HS-5 (cell line): Measurements from ENCODE around the gene MEGF9.

Experiments
- DNase-seq: peaks from one replicate; pipeline ENCODE4 v3.0.0-alpha.2; 2012; ENCODE audit warnings: low read depth

Gene MEGF9

DNA sequence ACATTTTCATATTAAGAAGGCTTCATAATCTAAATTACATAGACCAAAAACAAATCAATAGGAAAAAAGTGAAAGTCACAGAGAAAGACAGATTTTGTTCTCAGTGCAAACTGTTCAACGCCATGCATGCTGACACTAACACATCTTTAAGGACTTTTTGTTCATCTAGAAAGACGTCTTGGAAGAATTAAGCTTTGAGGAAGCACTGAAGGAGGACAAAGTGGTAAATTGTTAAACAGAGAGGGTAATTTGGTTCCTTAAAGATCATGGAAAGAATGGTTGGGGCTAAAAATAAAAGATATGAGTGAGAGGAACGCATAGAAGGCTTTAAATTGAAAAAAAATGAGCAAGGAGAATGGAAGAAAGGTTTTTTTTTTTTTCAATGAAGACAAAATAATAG lies 9.1 kb downstream of the MEGF9 start:
- no peak for DNase-seq

DNA sequence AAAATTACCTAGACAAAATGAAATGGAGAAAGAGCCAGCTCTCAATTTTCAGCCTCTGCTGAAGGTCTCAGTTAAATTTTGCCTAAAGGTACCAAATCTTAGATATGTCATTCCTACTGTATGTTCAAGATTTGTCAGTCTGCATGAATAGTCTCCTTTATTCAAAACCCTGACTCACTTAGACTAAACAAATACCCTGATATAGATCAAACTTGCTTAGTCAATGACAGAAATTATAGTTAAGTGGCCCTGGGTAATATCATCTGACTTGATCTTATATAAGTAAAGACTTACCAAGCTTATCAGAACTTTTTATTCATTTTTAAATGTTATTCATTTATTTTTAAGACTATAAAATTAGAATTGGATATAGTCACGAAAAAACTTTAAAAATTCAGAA lies 12.2 kb downstream of the MEGF9 start:
- DNase-seq = no peak

DNA sequence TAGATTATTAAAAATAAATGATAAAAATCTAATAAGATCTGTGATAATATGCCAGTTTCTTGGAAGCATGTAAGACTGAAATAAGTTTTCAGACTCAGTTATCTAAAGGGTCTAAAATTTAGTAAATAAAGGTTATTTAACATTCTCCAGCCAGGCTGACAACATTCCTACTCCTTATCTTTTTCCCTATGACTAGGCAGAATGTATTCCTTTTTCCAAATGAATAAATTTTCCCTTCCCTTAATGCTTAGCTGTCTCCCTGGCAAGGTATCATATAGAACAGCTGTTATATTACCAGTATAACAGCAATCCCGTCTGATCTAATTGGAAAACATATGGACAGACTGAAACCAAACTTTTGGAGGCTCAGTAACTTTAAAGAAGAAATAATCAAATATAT lies 13.0 kb downstream of the MEGF9 start:
- no peak for DNase-seq

DNA sequence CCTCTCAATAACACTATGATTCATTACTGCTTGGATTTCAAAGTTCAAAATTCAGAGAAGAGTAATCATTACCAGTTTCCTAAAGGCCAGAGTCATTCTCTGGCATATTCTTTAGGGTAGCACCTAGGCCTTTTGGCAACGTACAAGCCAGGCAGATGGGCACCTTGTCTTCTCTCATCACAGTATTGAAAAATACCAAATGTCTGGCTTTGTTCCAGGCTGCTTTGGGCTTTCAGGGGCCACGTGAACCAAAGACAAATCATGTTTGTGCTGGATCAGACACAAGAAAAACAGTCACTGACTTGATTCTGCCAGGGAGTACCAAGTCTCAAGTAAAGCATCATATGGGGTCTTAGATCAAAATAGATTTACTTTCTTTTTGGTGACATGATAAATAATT lies 15.5 kb downstream of the MEGF9 start:
- DNase-seq = no peak

DNA sequence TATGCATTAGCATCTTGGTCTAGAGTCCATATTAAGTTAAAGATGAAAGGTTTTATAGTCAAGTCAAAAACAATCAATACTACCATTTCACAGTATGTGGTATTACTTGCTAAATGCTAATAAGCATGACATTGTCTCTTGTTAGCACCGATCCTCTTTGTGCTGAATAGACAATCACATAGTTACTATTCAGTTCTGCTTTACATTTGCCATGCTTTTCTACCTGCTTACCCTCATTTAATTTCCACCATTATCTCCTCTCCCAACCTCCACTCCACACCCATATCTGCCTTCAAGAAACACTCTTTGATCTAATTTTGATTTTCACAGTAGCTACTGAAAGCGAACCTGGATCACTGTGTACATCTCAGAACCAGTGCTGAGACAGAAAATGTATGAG lies 16.8 kb downstream of the MEGF9 start:
- DNase-seq = no peak

DNA sequence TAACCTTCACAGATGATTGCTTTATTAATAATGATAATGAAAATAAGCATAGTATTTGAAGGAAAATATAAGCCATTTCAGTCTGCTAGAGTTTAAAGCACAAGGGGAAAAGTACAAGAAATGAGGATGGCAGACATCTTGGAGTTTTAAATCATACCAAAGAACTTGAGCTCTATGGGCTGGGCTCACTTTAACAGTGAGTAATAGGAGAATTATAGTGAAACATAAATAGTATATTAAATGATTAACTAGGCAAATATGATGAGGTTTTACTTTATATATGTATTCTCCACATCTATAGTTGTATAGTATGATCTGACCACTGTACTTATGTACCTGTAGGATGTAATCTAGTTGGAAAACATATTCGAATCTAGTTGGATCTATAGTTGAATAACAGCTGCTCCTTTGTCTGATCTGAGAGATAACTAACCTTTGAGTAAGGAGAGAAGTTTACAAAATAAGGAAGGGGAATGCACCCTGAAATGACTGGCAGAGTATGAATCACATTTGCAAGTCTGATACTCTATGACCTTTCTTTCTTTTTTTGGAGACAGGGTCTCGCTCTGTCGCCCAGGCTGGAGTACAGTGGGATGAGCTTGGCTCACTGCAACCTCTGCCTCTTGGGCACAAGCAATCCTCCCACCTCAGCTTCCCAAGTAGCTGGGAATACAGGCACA lies 17.6 kb downstream of the MEGF9 start:
- no peak for DNase-seq

DNA sequence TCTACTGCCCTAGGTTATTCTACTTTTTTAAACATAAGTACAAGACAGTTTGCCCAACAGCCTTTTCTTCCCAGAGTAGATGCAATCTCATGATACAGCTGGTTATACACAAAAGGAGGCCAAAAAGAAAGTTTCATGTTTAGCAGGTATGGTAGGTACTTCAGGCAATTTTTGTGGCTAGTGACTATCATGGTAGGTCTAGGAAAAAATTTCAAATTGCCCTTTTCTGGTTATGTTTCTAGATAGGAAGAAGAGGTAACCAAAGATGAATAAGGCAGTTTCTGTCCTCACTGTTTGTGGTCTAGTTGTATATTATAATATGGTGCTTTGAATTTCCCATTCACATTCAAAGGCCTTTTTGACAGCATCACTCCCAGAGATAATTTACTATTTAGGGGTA lies 19.7 kb downstream of the MEGF9 start:
- no peak for DNase-seq

DNA sequence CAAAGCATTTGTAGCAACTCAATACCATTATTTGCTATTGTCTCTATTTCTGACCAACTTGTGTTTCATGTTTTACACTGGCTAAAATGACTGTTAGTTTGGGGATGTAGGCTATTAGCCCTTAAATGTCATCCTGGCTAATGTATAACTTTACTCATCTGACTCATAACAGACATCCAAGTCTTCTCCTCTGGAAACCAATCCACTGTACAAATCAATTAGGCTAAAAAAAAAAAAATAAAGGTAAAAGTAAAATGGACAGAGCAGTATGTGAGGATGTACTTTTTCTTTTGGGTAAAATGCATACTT lies 20.6 kb downstream of the MEGF9 start:
- DNase-seq = no peak

DNA sequence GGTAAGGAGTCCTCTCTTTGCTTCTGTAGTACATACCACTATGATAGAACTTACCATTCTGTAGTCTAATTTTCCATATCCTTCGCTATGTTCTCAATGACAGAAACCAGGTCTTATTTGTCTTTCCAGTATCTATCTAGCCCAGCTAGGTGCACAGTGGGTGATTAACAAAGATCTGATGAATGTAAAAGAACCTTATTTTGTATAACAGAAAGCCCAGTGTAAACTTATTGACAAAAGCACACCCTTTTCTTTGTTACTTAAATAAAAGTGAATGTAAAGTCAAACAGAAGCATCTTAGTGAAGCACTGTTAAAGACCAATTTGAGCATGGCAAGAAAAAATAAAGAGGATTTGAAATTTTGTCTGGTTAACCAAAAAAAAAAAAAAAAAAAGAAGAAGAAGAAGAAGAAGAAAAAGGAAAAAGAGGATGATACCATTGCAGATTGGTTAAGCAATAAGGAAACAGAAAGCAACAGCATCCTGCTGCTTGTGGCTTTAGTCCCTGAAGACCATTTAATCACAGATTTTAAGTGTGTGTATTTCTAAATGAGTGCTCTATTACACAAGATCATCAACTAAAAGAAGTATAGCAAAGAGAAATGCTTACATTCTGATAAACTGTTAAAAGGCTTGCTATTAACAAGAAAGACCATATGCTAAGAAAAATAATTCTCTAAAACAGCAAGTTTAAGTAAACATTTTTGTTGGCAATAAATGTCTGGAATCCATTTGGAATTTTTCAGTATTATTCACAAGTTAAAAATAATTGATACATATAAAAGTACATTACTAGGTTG lies 21.2 kb downstream of the MEGF9 start:
- no peak for DNase-seq

DNA sequence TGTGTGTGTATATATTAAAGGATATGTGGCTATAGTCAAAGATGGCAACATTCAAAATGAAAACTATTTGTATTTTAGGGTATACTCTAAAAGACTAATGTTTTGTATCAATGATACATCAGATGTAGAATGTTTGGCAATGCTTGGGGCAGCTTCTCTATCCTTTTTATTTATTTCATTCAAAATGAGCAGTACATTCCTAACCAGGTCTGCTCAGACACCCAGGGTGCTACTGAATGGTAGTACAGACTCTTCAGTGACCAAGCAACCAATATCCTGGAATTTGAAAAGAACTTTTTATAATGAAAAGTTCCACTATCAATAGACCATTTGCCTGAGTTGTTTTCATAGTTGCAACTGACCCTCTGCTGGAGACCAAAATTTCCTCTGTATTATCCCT lies 23.9 kb downstream of the MEGF9 start:
- no peak for DNase-seq

DNA sequence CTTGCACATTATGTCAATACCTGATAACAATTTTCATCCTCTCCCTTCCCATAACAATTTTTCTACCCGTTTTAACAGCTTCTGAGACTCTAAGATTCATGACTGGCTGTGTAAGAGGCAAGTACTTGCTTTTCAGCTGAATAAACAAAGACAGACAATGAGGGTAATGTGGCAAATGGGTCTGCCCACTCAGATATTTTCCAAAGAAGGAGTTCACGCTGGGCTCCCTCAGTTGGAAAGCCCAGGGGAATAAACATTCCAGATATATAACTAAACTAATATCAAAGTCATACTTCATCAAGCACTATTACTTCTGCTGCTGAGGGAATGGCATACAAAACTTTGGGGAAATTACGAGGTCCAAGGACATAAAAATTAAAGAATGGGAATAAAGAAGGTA lies 24.4 kb downstream of the MEGF9 start:
- DNase-seq = no peak

DNA sequence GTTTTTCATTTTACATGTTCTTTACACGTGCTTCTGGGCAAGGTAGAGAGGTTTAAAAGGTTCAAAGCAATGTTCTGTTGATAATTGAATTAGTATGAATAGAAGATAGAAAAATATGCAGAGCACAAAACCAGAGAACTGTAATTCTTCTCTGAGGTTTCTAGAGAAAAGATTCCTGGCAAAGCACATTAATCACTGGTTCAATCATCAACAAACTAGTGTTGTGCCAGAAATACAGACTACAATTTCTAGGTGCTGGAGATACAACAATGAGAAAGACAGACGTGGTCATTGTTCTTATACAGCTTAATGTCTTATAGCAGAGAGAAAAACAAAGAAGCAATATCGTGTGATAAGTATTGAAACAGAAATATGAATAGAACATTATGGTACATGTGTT lies 25.5 kb downstream of the MEGF9 start:
- DNase-seq = no peak

DNA sequence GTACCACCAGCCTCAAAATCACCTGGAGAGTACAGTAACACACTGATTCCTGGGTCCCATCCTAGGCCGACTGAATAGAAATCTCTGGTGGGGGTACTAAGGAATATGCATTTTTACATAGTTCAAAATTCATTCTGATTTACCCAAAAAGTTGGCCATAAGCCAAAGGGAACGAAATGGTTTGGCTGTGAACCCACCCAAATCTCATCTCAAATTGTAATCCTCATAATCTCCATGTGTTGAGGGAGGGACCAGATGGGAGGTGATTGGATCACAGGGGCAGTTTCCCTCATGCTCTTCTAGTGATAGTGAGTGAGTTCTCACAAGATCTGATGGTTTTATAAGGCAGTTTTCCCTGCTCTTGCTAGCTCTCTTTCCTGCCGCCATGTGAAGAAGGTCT lies 31.1 kb downstream of the MEGF9 start:
- DNase-seq = no peak

DNA sequence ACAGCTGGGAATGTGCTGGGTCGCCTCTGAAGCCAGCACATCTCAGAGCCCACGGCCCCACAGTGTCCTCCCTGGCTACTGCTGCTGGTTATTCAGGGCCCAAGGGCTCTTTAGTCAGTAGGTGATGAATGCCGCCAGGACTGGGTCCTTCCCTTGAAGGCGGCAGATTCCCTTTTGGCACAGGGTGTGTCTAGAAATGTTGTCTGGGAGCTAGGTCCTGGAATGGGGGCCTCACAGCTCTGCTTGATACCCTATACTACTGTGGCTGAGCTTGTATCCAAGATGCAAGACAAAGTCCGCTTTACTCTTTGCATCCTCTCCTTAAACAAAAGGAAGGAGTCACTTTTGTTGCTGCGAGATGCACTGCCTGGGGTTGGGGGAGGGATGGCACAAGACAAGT lies 33.1 kb downstream of the MEGF9 start:
- DNase-seq = no peak

DNA sequence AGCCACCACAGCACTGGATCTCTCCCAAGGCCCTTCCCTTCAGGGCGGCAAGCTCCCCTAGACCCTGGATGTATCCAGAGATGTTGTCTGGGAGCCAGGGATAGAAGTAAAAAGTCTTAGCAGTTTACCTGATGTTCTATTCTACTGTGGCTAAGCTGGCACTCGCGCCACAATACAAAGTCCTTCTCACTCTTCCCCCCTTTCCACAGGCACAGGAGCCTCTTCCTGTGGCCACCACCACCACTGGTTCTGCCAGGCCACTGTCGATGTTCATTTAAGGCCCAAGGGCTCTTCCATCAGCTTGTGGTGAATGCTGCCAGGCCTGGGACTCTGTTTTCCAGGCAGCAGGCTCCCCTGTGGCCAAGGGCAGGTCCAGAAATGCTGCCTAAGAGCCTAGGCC lies 33.7 kb downstream of the MEGF9 start:
- DNase-seq = no peak

DNA sequence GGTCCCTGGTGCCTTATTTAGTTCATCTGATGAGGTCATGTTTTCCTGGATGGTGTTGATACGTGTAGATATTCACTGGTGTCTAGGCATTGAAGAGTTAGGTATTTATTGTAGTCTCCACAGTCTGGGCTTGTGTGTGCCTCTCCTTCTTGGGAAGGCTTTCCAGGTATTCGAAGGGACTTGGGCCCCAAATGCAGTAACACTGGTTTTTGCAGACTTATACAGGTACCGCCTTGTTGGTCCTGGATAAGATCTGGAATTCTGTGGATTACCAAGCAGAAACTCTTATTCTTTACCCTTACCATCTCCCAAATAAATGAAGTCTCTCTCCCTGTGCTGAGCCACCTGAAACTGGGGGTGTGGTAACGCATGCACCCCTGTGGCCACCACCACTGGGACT lies 34.1 kb downstream of the MEGF9 start:
- DNase-seq = no peak

DNA sequence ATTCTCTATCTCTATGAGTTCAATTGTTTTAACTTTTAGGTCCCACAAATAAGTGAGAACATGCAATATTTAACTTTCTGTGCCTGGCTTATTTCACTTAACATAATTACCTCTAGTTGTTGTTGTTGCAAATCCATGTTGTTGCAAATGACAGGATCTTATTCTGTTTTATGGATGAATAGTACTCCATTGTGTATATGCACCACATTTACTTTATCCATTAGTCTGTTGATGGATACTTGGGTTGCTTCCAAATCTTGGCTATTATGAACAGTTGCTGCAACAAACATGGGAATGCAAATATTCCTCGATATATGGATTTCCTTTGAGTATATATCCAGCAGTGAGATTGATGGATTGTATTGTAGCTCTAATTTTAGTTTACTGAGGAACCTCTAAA lies 36.3 kb downstream of the MEGF9 start:
- DNase-seq = no peak

DNA sequence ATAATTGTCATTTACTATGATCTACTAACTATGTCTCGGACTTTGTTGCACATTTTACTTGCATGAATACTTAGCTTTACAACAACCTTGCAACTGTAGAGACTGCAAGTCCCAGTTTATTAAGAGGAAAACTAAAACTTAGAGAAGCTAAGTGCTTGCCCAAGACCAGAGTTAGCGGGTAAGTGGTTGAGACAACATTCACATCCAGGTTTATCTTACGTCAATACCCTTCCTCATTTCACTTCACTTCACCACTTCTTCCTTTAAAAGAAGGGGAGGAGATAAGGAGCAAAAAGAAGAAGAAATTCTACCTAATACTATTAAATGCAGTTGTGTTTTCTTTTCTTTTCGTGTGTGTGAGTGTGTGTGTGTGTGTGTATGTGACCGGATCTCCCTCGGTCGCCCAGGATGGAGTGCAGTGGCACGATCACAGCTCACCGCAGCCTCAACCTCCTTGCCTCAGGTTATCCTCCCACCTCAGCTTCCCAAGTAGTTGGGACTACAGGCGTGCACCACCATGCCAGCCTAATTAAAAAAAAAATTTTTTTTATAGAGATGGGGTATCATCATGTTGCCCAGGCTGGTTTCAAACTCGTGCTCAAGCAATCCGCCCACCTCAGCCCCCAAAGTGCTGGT lies 37.4 kb downstream of the MEGF9 start:
- no peak for DNase-seq

DNA sequence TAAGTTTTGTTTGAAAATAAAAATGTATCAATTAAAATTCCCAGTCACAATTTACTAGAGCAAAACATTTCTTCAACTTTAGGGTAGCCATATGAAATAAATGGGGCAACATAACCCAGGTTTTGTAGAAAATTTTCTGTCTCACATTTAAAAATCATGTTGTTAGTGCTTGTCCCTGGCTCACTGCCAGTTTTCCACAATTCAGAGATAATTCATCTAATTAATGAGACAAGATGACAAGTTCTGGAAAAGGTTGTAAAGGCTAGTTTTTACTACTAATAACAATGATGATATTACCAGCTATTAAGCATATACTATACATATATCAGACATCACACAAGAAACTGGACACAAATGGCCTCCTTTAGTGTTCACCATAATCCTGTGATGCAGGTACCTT lies 45.9 kb downstream of the MEGF9 start:
- no peak for DNase-seq

DNA sequence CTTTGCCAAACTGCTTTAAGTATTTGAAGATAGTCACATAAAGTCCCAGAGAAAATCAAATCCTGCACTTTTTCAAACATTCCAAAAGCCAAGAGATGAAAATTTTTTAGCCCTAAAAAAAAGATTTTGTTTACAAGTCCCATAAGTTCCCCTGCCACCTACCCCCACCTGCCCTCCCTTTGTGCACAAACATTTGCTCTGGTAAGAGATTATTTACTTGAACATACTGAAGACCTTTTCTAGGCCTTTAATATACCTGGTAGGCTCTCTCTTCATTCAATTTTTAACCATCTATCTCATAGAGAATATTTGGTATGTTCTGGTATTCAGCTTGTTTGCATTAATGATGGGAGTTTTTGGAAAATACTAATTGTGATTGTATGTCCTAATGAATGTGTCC lies 50.3 kb downstream of the MEGF9 start:
- no peak for DNase-seq

DNA sequence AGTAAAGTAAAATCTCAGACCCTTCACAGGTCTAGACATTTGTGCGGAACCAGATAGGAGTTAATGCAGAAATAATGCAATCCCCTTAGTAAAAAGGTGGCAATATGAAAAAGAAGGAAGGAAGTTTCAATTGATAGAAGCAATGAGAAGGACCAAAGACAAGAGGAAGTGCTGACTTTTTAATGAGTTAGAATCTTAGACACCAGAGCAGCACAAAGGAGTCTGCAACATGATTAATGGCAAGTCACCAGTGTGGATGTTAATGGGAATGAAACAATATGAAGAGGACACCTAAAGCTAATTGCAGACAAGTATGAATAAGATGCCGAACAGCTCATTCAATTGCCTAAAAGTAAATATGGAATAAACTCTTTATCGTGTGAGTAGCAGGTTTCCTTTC lies 50.9 kb downstream of the MEGF9 start:
- DNase-seq = no peak

DNA sequence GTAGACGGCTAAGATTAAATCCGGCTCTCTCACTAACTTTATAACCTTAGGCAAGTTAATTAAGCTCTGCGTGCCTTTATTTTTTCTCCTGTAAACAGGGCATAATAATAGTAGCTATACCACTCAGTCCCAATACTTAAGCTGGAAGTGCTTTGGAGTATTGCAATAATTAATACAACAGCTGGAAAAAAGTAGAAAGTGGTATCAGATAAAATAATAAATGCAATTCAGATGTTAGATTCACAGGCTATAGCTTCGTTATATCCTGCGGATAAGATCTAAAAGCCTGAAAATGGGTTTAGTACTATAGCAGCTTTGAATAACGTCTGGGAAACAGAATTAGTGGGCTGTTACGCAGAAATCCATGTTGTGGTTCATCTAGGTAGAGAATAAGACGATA lies 51.8 kb downstream of the MEGF9 start:
- DNase-seq = no peak

DNA sequence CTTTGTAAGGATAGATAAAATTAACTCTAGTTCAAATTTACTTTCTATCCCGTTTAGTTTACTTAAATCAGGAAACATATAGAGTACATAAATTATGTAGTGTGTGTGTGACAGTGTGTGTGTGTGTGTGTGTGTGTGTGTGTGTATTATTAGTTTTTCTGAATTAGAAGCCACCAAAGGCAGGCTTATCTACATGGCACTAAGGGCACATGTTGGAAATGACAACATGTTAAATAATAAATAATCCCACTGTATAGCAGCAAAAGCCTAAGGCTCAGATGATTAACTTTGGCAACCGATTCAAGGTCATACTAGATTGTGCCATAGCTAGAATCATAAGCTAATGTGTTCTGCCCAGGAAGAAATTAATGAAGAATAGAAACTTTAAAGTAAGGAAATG lies 54.6 kb downstream of the MEGF9 start:
- DNase-seq = no peak

DNA sequence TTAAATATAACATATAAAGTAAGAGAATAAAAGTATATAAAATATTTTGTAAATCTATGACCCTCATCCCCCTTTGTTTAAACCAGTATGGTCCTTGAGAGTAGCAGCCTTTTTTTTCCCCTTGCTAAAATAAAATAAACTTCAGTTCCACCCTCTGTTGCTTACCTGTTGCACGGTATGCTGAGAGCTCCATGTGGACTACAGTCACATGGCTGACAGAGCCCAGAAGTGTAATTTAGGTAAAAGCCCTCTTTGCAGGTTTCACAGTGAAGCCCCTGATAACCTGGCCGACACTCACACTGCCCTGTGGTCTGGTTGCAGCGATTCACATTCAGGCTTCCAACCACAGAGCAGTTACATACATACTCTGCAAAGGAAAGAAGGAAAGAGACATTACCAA lies 55.1 kb downstream of the MEGF9 start:
- no peak for DNase-seq
